Peyer's patch (tissue), 4 donors: ENCODE data around the gene SLC2A4RG. TPM values are rescaled to one million over a fixed set of nuclear protein-coding genes. Genes with fewer than 3 reads are reported as not detected.

Experiments used
- DNase-seq, 3 donors: peaks; one replicate each; pipeline ENCODE4 v3.0.0-alpha.2; 2017 to 2019
- H3K27ac ChIP-seq, 4 donors: fragments of 200-600 bp; sonication (generic); one replicate each; pipeline ENCODE4 v1.5.1; 2016 to 2019
- H3K27me3 ChIP-seq, 2 donors: fragments of 200-600 bp; sonication (generic); one replicate each; pipeline ENCODE4 v1.5.1; 2019
- H3K36me3 ChIP-seq, 3 donors: fragments of 200-600 bp; sonication (generic); one replicate each; pipeline ENCODE4 v1.5.1; 2016 to 2019
- H3K4me1 ChIP-seq, 4 donors: fragments of 200-600 bp; sonication (generic); one replicate each; pipeline ENCODE4 v1.5.1; 2016 to 2019
- H3K4me3 ChIP-seq, 4 donors: fragments of 200-600 bp; sonication (generic); 1 replicate in 3 of 4; 2 replicates in 1 of 4; pipeline ENCODE4 v1.5.1; 2016 to 2019; ENCODE audit warnings: mild to moderate bottlenecking in 1 of 4
- H3K9me3 ChIP-seq, 4 donors: fragments of 200-600 bp; sonication (generic); one replicate each; pipeline ENCODE4 v1.5.1; 2016 to 2019; ENCODE audit warnings: mild to moderate bottlenecking in 1 of 4
- POLR2A ChIP-seq, 2 donors: fragments of 450-650 bp; IDR thresholded peaks; one replicate each; pipeline ENCODE4 v1.5.1; 2017; ENCODE audit warnings: antibody characterized with exemption in 2 of 2, mild to moderate bottlenecking in 2 of 2, moderate library complexity in 2 of 2
- total RNA-seq, 4 donors: library from RNA; depleted of rRNA; stranded (reverse); fragments of >200 nt; gene quantifications; one replicate each; pipeline ENCODE4 v1.1.0, GENCODE V29; 2016
- TF ChIP-seq, protein P1 (sequence below), 6 experiments: fragments of 450-650 bp in 4 of 6; fragments of 200-600 bp in 2 of 6; sonication (generic) in 1 of 6; IDR thresholded peaks; one replicate each; pipeline ENCODE4 v1.5.1; 2017 to 2019; ENCODE audit warnings: antibody characterized with exemption in 6 of 6, mild to moderate bottlenecking in 3 of 6, moderate library complexity in 1 of 6

The SLC2A4RG gene
- total RNA-seq, 4 donors from 2014 or later = 34.2 to 54.5 (median 40.4) TPM

DNA sequence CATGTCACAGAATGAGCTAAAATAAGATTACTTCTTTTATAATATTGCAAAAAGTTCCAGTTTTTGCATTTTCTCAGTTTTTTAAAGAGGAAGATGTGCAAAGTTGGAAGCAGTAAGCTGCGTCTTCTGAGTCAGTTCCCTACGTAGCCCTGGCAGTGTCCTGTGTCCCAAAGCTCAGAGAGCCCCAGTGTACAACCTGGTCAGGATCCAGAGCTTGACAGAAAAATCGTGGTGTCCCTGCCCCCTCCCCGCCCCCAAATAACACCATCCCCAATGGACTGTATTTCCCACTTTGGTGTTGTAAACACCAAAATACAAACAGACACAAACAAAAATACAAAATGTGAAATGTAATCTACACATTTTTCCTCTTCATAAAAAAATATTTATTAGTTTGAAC, 4.6 kb downstream of the SLC2A4RG start:
- no peak for DNase-seq
- TF ChIP-seq, protein P1, sequence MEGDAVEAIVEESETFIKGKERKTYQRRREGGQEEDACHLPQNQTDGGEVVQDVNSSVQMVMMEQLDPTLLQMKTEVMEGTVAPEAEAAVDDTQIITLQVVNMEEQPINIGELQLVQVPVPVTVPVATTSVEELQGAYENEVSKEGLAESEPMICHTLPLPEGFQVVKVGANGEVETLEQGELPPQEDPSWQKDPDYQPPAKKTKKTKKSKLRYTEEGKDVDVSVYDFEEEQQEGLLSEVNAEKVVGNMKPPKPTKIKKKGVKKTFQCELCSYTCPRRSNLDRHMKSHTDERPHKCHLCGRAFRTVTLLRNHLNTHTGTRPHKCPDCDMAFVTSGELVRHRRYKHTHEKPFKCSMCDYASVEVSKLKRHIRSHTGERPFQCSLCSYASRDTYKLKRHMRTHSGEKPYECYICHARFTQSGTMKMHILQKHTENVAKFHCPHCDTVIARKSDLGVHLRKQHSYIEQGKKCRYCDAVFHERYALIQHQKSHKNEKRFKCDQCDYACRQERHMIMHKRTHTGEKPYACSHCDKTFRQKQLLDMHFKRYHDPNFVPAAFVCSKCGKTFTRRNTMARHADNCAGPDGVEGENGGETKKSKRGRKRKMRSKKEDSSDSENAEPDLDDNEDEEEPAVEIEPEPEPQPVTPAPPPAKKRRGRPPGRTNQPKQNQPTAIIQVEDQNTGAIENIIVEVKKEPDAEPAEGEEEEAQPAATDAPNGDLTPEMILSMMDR (IDR thresholded peaks at IDR 0.05) = no peak
- no peak for TF ChIP-seq POLR2A (IDR thresholded peaks at IDR 0.05)
- Histone ChIP-seq H3K4me1 (peaks cover 0 to 17% (median 12%) of the 10 kb centered on the region in 4 donors), H3K27ac (no peak overlapping the region), H3K27me3 (no peaks in the 10 kb centered on the region), H3K36me3 (peaks cover 0 to 22% (median 0%) of the 10 kb centered on the region in 3 donors), H3K4me3 (no peak overlapping the region), H3K9me3 (no peaks in the 10 kb centered on the region)

DNA sequence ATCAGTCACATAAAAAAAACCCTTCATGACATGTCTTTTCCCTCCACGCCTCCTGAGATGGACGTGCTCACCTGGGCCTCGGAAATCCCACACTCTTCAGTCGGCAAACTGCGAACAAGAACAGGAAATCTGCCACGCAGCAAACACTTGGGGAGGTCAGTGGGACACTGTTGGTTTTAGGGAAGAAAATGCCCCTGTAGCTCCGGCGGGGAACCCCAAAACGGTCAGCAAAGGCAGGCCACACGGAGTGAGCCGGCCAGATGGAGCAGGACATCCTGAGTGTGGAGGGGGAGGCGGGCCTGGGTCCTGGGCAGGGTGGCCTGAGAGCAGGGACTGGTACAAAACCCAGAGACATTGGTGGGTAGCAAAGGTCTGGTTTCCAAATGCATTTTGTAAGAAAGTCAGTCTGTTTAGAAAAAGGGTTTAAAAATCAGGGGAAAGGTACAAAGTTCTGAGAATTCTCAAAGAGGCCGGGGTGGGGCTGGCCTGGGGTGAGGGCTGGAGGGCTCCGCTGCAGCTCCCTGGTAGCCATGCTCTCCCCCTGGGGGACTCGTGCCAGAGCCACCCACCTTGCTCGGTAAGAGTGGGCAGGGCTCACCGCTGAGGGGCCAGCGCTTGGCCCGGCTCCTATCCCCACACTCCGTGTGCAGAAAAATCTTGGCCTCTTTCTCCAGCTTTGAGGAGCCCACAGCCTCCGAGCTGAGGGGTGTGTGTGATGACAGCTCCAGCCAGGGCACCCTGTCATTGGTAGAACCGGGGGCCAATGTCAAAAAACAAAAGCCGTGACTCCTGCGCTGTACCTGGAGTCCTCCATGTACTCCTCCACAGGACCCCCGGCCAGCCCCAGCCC, 5.2 kb downstream of the SLC2A4RG start:
- H3K4me1 ChIP-seq = peaks cover 0 to 16% (median 11%) of the 10 kb centered on the region in 4 donors
- H3K27ac ChIP-seq = no peak overlapping the region
- H3K9me3 ChIP-seq = no peaks in the 10 kb centered on the region
- no peak overlapping the region for H3K4me3 ChIP-seq
- no peak for DNase-seq
- no peak for TF ChIP-seq POLR2A (IDR thresholded peaks at IDR 0.05)
- TF ChIP-seq, protein P1 (IDR thresholded peaks at IDR 0.05) = no peak
- H3K36me3 ChIP-seq = peaks cover 0 to 22% (median 0%) of the 10 kb centered on the region in 3 donors
- no peaks in the 10 kb centered on the region for H3K27me3 ChIP-seq

DNA sequence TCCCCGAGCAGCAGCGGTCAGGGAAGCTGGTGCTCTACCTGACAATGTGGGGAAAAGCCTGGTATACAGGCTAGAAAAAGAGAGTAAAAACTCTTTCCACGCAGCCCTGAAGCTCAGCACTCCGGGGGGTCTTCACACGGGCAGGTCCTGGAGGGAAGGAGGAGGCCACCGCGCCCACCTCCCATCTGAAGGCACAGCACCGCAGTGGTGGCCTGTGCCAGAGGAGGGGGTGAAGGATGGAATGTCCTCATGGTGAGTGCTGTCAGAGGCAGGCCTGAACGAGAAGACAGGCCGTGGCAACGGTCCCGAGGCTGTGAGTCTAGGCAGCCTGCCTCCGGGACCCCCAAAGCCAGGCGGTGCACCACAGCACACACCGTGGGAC, 5.8 kb downstream of the SLC2A4RG start:
- Histone ChIP-seq H3K4me3 (no peak overlapping the region), H3K4me1 (peaks cover 0 to 15% (median 10%) of the 10 kb centered on the region in 4 donors), H3K27me3 (no peaks in the 10 kb centered on the region), H3K9me3 (no peaks in the 10 kb centered on the region), H3K36me3 (peaks cover 0 to 22% (median 0%) of the 10 kb centered on the region in 3 donors), H3K27ac (no peak overlapping the region)
- DNase-seq = no peak
- TF ChIP-seq POLR2A (IDR thresholded peaks at IDR 0.05) = no peak
- TF ChIP-seq, protein P1 (IDR thresholded peaks at IDR 0.05) = no peak

DNA sequence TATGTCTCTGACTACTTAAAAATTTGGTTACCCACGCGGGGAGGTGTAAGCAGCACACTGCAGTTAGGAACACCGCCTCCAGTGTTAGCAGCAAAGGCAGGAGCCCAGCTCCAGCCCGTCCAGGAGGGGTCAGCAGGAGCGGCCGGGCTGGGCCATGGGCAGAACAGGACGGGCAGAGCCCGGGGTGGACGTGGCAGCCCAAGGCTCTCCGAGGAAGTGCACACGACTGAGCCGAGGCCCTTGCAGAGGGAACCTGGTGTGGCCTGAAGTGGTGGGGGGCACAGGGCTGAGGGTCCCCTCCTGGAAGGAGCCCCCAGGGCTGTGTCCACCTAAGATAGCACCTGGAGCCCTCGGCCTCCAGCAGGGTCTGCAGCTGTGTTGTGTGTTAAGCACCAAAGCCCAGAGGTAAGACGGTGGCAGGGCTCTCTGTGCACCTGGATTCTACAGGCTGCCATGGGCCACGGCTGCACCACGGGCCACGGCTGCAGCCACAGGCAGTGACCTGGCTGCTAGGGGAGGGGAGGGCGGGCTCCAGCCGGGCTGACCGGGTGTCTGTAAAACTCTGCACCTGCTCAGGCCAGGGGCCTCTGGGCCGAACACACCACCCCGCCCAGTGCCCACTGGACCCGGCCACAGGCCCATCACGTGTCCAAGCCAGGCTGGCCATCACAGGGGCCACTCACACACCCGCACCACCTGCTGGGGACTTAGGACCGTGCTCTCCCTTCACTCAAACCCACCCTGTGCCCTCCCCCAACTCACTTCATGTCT, 6.6 kb downstream of the SLC2A4RG start:
- Histone ChIP-seq H3K36me3 (peaks cover 0 to 22% (median 0%) of the 10 kb centered on the region in 3 donors), H3K27ac (no peak overlapping the region), H3K4me1 (peaks cover 0 to 8% (median 4%) of the 10 kb centered on the region in 4 donors), H3K9me3 (no peaks in the 10 kb centered on the region), H3K27me3 (no peaks in the 10 kb centered on the region), H3K4me3 (no peak overlapping the region)
- TF ChIP-seq, protein P1 (IDR thresholded peaks at IDR 0.05) = no peak
- TF ChIP-seq POLR2A (IDR thresholded peaks at IDR 0.05) = no peak
- DNase-seq = no peak

DNA sequence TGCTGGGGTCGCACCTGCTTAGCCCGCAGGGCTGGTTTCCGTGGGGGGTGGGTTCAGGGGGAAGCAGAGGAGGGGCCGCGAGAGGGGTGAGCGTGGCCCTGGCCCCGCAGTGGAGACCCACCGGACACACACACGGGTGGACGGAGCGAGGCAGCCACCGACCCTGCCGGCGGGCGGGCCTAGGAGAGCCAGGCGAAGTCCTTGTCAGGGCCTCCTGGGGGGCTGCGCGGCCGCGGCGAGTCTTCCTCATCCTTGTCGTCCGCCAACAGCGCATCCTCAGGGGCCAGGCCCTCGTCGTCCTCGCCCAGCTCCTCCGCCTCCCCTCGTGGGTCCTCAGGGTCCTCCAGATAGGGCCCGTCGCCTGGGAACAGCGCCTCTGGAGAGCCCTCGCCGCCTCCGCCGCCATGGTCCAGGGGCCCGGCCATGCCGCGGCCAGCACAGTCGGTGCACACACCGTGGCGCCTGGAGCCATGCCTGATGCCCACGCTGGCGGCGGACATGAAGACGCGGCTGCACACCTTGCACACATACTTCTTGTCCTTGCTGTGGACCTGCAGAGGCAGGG, 7.3 kb downstream of the SLC2A4RG start:
- Histone ChIP-seq H3K9me3 (no peaks in the 10 kb centered on the region), H3K4me1 (peaks cover 0 to 1% (median 0%) of the 10 kb centered on the region in 4 donors), H3K36me3 (peaks cover 0 to 18% (median 0%) of the 10 kb centered on the region in 3 donors), H3K4me3 (no peak overlapping the region), H3K27ac (no peak overlapping the region), H3K27me3 (no peaks in the 10 kb centered on the region)
- TF ChIP-seq, protein P1 (IDR thresholded peaks at IDR 0.05) = no peak
- TF ChIP-seq POLR2A (IDR thresholded peaks at IDR 0.05) = no peak
- no peak for DNase-seq
